GM12864 (cell line): ENCODE data around the gene NIN.

Experiments
- DNase-seq: peaks from one replicate; pipeline ENCODE4 v3.0.0-alpha.2; 2011; ENCODE audit warnings: low read depth
- H3K4me3 ChIP-seq: 2 replicates; pipeline ENCODE4 v1.5.1; 2011; ENCODE audit warnings: mild to moderate bottlenecking, low read depth, low read length, control low read depth
- CTCF ChIP-seq: IDR thresholded peaks from 2 replicates; pipeline ENCODE4 v1.5.1; 2011; ENCODE audit warnings: low read depth, mild to moderate bottlenecking, moderate library complexity, low read length, control low read depth, inconsistent platforms; ENCODE audit errors: missing control alignments

The NIN gene

GRCh38 chr14:50797250-50798047 lies 33.5 kb downstream of the NIN start:
- H3K4me3 ChIP-seq: no peak overlapping the region
- DNase-seq: no peak
- no peak for TF ChIP-seq CTCF

GRCh38 chr14:50796390-50796789 lies 34.6 kb downstream of the NIN start:
- no peak for DNase-seq
- no peak overlapping the region for H3K4me3 ChIP-seq
- no peak for TF ChIP-seq CTCF

- DNase-seq: no peak
- H3K4me3 ChIP-seq: no peak overlapping the region; the same call in 1 of the 2 replicates
- TF ChIP-seq CTCF: no peak
These were observed 35.1 kb downstream of the NIN start for GRCh38 chr14:50795909-50796308.

GRCh38 chr14:50795142-50795541 lies 35.8 kb downstream of the NIN start:
- DNase-seq: no peak
- peak overlapping the region; percentile 27 for H3K4me3 ChIP-seq
- no peak for TF ChIP-seq CTCF

GRCh38 chr14:50794068-50794645 lies 36.8 kb downstream of the NIN start:
- no peak overlapping the region; the same call in 1 of the 2 replicates for H3K4me3 ChIP-seq
- TF ChIP-seq CTCF: no peak
- no peak for DNase-seq

- H3K4me3 ChIP-seq: peak overlapping the region; percentile 49
- DNase-seq: no peak
These were observed 38.3 kb downstream of the NIN start for GRCh38 chr14:50792634-50793068.

More at GRCh38 chr14:50792634-50793068, 38.3 kb downstream of the NIN start:
- TF ChIP-seq CTCF: no peak
